Measurements from ENCODE around the gene SERPING1.

SERPING1 gene

DNA sequence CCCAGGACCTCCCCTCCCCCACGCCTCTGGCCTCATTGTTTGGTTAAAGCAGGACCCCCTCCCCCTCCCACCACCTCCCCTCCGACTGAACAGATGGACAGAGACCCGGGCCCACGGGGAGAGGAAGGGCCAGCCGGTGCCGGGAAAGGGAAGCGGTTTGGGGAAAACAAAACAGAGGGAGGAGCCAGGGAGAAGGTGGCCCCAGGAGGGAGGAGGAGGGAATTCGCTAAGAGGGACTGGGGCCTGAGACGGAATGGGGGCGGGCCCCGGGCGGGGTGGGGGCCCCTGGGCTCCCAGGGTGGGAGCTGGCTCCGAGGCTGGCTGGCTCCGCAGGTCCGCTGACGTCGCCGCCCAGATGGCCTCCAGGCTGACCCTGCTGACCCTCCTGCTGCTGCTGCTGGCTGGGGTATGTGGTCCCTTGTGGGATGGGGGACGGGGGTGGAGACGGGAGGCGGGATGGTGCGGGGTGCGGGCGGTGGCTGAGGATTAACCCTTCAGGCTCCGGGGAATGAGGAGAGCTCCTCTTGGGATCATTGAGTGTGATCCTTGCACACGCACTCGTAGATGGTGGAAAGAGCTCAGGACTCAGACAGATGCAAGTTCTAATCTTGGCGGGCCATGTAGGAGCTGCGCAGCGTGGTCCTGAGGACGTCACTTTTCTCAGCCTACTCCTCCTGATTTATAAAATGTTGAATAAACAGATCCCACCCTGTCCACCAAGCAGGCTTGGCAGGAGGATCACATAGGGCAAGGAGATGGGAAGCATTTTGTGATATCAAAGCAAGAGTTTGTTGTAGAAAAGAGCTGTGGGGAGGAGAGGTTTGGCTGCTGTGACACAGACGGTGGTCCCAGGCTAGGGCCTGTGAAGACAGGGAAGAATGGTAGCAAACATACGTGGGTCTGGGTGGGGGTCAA lies 688 bp downstream of the SERPING1 start:
- DNase-seq, result peak; percentile 57

DNA sequence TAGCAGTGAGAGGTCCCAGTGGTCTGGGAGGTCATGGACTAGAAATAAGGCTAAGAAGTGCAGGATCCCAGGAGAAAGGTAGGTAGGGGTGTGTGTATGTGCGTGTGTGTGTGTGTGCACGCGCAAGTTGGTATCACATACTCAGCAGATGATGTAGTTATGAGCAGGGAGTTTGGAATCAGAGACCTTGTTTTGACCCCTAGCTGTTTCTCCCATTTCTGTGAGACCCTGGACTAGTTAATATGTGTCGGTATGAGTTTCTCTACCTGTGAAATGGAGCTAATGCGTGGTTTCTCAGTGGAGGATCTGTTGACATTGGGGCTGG lies 1.3 kb downstream of the SERPING1 start:
- DNase-seq, result no peak

DNA sequence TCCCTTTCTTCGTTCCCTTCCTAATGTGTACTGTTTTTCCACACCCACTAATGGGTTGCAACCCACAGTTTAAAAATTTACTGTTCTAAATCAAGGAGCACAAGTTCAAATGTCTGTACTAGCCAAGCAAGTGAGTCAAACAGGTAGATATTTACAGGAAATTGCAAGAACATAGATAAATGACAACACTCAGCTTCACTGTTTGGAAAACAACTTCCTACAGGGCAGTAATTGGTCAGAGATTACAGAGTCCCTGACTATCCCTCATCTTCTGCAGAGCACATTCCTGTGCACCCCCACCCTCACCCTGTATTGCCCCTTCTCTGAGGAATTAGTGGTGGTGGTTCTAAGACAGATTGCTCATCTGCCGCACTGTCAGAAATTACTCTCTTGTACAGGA lies 1.9 kb downstream of the SERPING1 start:
- no peak for DNase-seq

DNA sequence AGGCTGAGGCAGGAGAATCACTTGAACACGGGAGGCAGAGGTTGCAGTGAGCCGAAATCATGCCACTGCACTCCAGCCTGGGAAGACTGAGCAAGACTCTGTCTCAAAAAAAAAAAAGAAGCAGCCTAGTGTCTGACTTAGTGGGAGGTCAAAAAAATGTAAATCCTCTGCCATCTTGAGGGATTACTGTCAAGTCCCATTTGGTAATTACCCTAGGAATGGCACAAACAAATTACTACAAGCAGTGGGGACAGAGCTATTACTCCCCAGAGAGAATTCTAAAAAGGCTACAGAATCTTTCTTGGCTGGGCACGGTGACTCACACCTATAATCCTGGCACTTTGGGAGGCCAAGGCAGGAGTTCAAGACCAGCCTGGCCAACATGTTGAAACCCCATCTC lies 3.8 kb downstream of the SERPING1 start:
- DNase-seq, result no peak

DNA sequence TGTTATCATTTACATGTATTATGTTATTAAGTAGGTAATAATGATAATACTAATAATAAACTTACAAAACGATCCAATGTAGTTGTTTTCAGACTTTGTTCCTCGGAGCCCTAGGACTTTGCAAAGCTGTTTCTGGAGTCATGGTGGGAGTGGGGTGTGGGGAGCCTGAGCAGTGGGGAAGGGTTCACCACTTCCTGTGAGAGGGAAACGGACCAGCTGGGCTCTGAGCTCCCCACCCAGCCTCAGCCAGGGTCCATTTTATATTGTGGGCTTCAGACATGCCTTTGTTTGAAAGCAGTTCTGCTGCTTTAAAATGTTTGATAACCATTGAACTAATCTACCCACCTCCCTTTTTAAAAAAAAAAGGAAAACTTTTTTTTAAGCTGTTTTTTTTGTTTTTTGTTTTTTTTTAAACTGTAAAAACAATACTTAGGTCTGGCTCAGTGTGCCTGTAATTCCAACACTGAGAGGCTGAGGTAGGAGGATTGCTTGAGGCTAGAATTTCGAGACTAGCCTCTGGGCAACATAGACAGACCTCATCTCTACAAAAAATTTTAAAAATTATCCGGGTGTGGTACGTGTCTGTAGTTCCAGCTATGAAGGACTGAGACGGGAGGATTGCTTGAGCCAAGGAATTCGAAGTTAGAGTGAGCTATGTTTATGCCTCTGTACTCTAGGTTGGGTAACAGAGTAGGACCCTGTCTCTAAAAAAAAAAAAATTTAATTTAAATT lies 7.0 kb downstream of the SERPING1 start:
- no peak for DNase-seq

DNA sequence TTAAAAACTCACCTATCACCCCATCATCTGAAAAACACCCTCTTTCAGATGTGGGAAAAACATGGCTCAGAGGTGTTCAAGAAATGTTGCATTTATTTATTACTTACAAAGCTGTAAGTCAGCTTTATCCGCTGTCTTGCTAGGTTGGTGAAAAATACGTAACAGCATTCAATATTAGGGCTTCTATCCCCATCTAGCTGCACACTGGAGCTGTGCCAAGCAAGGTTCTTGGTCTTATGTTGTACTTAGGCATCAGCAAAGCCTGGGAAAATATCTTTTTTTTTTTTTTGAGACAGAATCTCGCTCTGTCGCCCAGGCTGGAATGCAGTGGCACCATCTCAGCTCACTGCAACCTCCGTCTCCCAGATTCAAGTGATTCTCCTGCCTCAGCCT lies 7.5 kb downstream of the SERPING1 start:
- no peak for DNase-seq

DNA sequence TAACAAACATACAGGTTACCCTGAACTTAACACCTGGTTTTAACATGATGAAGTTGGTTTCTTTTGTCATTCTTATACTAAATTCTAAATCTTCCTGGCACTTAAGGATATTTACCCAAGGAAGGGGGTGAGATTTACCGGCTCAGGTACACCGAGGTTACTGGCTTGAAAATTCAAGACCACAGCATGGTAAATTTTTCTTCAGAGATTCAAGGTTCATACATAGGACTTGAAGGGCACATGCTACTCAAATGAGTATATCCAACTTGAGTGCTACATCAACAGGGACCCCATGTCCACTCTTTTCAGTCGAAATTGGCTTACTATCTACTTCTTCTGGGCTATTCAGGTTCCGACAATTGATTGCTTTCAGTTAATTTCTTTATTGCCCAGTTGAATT lies 12.7 kb downstream of the SERPING1 start:
- no peak for DNase-seq

DNA sequence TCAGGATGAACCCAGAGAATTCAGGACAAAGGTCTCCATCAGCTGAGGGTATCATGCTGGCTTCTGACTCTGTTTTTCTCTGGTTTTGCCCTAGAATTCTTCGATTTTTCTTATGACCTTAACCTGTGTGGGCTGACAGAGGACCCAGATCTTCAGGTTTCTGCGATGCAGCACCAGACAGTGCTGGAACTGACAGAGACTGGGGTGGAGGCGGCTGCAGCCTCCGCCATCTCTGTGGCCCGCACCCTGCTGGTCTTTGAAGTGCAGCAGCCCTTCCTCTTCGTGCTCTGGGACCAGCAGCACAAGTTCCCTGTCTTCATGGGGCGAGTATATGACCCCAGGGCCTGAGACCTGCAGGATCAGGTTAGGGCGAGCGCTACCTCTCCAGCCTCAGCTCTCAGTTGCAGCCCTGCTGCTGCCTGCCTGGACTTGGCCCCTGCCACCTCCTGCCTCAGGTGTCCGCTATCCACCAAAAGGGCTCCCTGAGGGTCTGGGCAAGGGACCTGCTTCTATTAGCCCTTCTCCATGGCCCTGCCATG lies 16.8 kb downstream of the SERPING1 start:
- DNase-seq, result no peak

DNA sequence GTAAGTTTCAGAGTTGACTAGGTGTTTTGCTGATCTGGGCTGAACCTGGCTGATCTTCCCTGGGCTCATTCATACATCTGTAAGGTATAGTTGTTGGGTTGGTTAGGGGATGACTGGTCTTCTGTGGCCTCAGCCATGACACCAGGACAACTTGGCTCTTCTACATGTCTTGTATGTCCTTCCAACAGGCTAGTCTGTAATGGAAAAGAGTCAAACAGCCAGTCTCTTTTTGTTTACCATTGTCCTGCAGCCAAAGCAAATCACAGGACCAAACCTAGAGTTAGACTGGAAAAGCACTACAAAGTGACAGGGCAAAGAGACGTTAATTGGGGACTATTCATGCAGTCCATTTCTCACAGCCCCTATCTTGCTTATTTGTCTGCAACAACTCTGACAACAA lies 17.8 kb downstream of the SERPING1 start:
- no peak for DNase-seq

DNA sequence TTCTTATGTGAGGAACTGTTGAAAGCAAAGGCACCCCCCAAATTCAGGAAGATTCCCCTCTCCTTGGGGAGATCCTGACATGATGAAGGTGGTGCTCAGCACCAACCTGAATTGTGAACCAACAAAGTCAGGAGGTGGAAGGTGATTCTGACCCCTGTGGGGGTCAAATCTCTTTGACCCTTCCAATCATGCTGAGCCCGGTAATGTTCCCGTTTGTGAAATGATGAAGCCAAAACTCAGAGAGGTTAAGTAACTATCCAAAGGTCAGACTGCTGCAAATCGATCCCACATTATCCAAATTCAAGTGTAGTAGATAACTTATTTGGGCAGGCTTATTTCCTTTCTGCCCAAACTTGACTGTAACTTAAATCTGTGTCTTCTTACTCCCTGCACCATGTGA lies 19.1 kb downstream of the SERPING1 start:
- no peak for DNase-seq

DNA sequence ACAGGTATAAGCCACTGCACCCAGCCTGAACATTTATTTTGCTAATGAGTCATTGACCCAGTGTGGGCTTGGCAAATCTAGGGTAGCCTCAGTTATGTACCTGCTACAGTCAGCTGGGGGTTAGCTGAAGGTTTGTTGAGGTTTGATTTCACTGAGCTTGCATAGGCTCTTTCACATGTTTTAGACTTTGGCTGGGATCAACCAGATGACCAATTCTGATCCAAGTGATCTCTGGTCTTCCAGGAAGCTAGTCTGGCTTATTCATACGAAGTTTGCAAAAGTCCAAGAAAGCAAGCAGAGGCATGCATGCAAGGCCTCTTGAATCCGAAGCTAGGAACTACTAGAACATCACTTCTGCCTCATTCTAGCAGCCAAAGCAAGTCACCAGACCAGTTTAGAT lies 21.0 kb downstream of the SERPING1 start:
- DNase-seq, result no peak

DNA sequence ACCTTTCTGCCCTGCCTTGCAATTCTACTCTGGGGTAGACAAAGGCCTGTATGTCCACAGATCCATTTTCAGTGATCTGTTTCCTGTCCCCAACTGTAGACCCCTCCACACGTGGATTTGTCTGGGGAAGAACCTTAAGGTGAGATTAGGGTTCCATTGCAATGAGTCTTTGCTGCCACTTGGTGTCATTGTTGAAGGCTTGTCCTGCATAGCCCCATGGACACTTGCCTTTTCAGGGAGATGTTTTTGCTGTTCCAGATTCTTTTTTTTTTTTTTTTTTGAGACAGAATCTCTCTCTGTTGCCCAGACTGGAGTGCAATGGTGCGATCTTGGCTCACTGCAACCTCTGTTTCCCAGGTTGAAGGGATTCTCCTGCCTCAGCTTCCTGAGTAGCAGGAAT lies 21.8 kb downstream of the SERPING1 start:
- no peak for DNase-seq

DNA sequence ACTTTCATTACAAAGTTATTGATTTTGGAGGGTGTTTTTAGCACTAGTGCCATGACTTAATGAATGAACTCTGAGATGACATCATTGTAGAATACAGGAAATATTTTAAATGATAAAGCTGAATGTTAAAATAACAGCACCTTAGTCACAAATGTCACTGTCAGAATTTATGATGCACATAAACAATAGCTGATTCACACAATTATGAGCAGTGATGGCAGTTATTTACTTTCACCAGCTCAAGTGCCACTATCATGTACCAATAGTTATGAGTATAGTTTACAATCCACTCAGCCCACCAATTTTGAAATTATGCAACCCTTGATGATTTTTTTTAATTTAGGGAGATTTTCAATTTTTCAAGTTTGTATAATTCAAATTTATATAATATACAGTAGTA lies 23.0 kb downstream of the SERPING1 start:
- DNase-seq, result no peak

DNA sequence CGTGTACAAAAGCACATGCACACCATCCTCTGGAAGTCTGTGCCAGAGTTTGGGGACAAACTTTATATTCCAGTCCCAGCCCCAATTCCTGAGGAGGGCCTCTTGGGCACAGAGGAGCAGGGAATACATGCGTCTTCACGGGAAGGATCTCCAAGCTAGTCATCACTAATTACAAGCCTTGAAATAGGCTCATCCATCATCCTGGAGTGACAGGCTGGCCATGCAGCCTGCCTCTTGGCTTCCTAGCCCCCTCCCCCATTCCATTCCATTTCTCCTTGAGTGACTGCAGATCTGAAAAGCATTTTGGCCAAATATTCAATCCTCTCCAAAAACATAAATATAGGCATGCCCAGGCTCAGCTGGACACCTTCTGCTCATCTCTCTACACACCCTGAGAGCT lies 24.8 kb downstream of the SERPING1 start:
- DNase-seq, result no peak

DNA sequence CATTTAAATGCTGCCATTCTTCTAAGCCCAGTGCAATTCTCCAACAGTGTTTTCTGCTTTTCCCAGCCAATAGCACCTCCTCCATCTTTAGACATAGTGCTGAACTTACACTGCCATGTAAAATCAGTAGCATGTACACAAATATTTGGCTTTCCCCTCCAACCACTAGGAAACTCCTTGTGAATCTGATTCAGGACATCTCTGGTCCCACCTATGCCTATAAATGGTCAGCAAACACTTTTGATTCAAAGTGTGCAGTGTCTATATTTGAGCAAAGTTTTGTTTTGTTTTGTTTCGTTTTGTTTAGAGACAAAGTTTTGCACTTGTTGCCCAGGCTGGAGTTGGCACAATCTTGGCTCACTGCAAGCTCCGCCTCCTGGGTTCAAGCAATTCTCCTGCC lies 27.4 kb downstream of the SERPING1 start:
- DNase-seq, result no peak

DNA sequence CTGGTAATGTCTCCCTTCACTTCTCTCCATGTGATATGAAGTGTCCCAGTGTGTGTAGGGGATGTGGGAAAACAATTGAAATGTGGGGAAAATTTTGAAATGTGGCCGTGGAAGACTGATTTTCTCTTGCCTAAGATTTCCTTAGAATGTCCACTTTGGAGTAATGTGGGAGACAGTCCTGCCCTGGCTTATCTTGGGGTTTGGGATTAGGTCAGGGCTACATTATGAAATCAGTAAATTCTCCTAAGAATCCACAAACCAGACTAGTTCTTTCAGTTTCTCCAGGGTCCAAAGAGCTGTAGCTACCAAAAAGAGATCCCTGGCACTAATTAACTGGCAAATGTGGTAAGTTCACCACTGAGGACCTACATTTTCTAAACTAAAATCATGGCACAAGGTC lies 29.4 kb downstream of the SERPING1 start:
- no peak for DNase-seq

DNA sequence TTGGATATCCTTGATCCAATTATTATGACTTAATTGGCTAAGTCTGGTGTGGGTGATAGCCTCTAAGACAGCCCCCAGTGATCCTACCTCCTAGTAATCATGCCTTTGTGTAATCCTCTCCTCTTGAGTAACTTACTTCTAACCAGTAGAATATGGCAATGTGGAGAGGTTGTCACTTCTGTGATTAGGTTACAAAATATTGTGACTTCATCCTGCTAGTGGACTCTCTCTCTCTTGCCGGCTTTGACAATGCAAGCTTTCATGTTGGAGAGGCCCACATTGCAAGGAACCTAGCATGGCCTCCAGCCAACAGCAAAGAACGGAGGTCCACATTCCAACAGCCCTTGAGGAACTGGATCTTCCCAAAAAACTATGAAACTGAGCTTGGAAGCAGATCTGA lies 32.7 kb downstream of the SERPING1 start:
- DNase-seq, result no peak

DNA sequence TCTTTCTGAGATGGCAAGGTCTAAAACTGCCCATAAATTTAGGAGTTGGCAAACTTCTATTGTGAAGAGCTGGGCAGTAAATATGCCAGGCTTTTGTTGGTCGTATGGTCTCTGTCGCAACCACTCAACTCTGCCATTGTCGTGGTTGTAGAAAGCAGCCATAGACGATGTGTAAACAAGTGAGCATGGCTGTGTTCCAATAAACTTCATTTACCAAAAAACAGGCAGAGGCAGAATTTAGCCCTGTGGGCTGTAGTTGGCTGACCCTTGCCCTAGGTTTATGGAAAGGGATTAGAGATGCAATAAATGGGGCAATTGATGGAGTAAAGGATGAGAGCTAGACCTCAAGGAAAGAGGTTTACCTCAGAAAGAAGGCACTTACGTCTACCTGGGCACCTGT lies 34.6 kb downstream of the SERPING1 start:
- DNase-seq, result no peak

DNA sequence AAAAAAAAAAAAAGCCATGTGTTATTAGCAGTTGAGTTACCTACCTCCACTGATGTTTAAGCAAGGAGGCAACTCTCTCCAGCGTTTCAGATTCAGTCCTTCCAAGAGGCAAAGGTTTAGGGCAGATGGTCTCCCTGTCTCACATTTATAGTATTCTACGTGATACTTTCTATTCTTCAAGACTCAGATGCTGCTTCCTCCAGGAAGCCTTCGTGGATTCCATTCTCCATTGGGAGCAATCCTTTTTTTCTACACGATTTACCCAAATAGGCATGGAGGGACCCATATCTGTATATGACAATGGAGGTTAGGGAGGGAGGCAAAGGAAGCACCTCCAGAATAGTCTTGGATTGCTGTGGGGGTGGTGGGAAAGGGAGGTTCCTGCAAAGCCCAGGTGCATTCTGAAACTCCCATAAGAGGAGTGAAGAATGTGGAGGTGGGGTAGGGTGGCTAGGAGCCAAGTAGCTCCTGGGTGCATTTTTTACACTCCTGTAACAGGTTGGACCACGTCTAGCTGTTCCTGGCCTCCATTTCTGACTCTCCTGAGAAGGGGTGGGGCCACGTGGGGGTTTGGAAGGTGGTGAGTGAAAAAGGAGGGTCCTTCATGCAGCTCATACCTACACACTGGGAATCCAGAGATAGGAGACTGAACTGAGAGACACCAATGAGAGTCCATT lies 36.0 kb downstream of the SERPING1 start:
- DNase-seq, result no peak

DNA sequence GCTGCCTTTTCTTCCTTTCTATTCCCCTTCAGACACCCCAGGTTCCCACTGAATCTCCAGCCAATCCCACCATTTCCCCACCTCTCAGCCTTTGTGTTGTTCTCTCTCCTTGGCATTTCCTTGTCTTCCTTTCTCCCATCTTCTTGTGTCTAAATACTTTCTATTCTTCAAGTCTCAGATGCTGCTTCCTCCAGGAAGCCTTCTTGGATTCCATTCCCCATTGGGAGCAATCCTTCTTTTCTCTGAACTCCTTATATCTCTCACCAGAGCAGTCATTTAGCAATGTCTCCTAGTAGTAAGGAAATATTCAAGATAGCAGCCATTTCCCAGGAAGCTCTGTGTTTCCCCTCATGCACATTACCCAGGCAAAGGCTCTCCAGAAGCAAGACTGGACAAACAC lies 36.8 kb downstream of the SERPING1 start:
- DNase-seq, result no peak

DNA sequence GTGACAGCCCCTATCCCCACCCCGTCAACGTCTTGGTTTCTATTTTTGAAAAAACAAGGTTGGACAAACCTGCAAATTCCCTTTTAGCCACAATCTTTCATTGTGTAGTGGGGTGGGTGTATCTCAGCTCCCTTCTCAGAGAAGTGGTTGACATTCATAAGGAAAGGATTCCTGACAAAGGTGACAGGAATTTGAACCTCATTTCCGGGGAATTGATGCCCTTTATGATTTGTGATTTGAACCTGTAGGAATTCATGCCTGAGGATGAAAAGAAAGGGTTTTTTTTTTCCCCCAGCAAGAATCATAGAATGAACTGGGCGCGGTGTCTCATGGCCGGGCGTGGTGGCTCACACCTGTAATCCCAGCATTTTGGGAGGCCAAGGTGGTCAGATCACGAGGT lies 37.8 kb downstream of the SERPING1 start:
- no peak for DNase-seq

DNA sequence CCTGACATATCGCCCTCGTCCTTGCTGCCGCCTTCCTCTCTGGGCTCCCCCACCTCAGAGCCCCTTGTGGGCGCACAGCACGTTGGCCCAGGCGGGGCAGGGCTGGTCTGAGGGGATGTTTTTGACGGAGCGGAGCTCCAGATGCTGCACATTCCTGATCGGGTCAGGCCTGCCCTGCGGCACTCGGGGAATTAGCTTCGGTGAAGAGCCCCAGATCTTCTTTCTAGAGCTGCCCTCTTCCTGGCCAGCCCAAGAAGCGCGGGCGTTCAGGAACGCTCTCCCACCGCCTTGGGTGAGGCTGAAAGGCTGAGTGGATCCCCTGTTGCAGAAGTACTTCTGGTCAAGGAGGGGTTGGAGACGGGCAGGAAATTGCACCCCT lies 40.1 kb downstream of the SERPING1 start:
- no peak for DNase-seq

DNA sequence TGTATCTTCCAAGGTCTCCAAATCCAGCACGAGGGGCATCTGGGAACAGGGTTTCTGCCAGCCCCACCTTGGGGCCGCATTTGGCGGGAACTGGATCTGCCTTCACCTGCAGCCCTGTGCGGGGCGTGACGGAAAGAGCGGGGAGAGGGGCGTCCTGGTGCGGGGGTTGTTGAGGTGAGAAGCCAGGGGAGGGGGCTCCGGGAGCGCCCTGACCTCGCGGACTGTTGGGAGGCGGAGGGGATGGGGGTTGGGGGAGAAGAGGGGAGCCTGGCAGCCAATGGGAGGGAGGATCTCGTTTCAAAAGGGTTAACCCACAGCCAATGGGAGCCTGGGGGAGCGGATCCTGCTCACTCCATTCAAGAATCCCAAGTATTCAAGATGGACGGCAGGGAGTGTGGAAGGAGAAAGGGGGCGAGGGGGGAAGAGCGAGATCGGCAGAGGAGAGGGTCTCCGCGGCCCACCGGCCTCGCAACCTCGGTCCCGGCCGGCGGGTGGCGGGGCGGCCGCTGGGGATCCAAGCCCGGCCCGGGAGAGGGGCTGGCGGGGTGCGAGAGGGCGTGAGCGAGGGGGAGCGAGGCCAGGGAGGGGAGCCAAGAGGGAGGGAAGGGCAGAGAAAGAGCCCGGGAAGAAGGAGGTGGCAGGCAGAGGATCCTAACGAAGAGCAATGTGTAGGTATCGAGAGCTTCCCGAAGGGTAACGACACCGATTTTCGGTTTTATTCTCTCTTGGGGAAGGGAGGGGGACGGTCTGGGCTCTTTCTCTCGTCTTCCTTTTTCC lies 40.7 kb downstream of the SERPING1 start:
- peak; percentile 70 for DNase-seq

All from NCI-H69 (cell line).